HAP-1 (cell line): Measurements from ENCODE around the gene SMPD1.
"Not testable (repeated sequence)": the region's sequence is repeated elsewhere in the genome, so short reads cannot be mapped to it uniquely, and the experiment has no call there.

Experiments used
- DNase-seq, 2 experiments: peaks; one replicate each; pipeline ENCODE4 v3.0.0-alpha.2; 2016 to 2020; ENCODE audit warnings: low spot score in 2 of 2
- H3K27me3 ChIP-seq: fragments of 250-450 bp; sonication (Bioruptor Pico); 2 replicates; pipeline ENCODE4 v1.5.1; 2020; ENCODE audit warnings: low read depth, mild to moderate bottlenecking, moderate library complexity
- H3K36me3 ChIP-seq: fragments of 250-450 bp; sonication (Bioruptor Pico); replicated peaks from 2 replicates; pipeline ENCODE4 v1.5.1; 2020; ENCODE audit warnings: mild to moderate bottlenecking
- H3K4me1 ChIP-seq: fragments of 250-450 bp; sonication (Bioruptor Pico); 2 replicates; pipeline ENCODE4 v1.5.1; 2020; ENCODE audit warnings: mild to moderate bottlenecking
- H3K4me3 ChIP-seq: fragments of 250-450 bp; sonication (Bioruptor Pico); 2 replicates; pipeline ENCODE4 v1.5.1; 2020; ENCODE audit warnings: mild to moderate bottlenecking, moderate library complexity
- H3K9me3 ChIP-seq: fragments of 250-450 bp; sonication (Bioruptor Pico); 2 replicates; pipeline ENCODE4 v1.5.1; 2020; ENCODE audit warnings: mild to moderate bottlenecking, moderate library complexity
- in situ Hi-C: fragments of 300-500 bp; cut with MboI; formaldehyde crosslinking; loops from 3 replicates; pipeline ENCODE4 v1.14.3; 2020; ENCODE audit warnings: low sequenced_read_pairs, inconsistent platforms, mixed read lengths

The SMPD1 gene

DNA sequence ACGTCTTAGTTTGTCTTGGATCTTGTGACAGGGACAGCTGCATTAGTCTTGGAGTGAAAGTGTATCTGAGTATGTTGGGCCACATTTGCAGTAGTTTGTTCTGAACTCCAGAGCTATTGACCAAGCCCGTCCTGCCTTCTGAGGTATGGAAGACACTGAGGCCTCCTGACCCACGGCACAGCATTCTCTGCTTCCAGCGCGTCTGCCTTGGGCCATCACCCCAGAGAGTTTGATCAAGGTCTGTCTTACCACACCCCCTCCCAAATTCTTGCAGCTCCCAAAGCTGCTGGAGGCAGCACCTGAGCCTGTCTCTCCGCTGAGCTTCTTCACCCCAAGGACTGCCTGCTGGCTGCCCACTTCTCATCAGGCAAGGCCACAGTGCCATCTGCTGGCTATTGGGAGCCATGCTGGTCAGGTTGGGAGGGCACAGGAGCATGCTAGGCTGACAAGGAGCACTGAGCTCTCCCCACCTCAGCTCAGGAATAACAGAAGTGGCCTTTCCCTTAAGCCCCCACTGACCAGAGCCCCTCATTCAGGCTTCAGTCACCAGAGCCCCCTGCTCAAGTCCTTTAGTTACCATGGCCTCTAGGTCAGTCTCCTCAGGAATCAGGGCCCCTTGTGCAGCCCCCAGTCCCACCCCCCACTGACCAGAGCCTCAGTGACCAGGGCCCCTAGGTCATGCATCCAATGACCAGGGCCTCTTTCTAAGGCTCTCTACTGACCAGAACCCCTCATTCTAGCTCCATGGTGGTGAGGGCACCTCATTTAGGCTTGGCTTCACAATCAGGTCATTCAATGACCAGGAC lies 27.2 kb upstream of the SMPD1 start:
- no peaks in the 10 kb centered on the region for H3K36me3 ChIP-seq
- no peaks in the 10 kb centered on the region for H3K9me3 ChIP-seq
- in situ Hi-C loops, result no loop called here
- H3K4me1 ChIP-seq, result no peaks in the 10 kb centered on the region
- DNase-seq, result peak; percentile 63 to 84
- no peaks in the 10 kb centered on the region for H3K27me3 ChIP-seq
- no peak overlapping the region for H3K4me3 ChIP-seq

DNA sequence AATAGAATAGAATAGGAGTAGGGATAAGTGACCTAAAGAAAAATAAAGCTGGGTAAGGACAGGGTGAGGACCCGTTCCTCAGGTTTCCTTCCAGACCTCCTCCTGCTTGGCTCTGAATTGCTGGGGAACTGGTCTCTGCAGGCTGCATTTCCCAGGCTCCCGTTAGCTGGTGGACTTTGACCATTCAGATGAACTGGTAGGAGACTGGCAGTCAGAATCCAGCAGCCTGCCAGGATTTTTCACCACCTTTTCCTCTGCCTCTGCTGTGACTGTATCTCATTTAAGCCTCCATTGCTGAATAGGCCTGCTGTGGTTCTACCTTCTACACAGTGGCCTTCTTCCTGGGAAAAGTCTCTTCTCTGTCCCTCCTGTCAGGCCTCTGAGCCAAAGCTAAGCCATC lies 24.6 kb upstream of the SMPD1 start:
- in situ Hi-C loops, result no loop called here
- Histone ChIP-seq H3K9me3 (no peaks in the 10 kb centered on the region), H3K4me3 (no peak overlapping the region)

DNA sequence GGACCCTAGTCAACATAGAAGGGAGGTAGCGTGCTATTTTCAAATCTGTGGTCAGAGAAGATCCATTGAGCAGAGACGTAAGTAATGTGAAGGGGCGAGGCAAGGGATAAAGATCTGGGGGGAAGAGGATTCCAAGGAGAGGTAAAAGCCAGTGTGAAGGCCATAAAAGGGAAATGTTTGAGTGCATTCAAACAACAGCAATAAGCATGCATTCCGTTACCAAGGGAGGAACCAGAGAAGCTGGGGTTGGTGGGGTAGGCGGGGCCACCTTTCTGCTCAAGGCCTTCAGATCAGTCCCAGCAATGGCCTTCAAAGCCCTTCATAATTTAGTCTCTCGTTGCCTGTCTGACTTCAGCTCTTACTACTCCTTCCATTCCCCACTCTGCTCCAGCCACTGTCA lies 18.4 kb upstream of the SMPD1 start:
- H3K27me3 ChIP-seq, result no peaks in the 10 kb centered on the region
- DNase-seq, result peak in 1 of 2 experiments; percentile 33
- in situ Hi-C loops, result loop anchor here (10.0 kb wide), 1 partner anchor 133 kb away; no protein-coding TSS in a partner anchor

More for the DNA sequence above, 24.6 kb upstream of the SMPD1 start:
- Histone ChIP-seq H3K36me3 (no peaks in the 10 kb centered on the region), H3K27me3 (no peaks in the 10 kb centered on the region), H3K4me1 (no peaks in the 10 kb centered on the region)
- no peak for DNase-seq

DNA sequence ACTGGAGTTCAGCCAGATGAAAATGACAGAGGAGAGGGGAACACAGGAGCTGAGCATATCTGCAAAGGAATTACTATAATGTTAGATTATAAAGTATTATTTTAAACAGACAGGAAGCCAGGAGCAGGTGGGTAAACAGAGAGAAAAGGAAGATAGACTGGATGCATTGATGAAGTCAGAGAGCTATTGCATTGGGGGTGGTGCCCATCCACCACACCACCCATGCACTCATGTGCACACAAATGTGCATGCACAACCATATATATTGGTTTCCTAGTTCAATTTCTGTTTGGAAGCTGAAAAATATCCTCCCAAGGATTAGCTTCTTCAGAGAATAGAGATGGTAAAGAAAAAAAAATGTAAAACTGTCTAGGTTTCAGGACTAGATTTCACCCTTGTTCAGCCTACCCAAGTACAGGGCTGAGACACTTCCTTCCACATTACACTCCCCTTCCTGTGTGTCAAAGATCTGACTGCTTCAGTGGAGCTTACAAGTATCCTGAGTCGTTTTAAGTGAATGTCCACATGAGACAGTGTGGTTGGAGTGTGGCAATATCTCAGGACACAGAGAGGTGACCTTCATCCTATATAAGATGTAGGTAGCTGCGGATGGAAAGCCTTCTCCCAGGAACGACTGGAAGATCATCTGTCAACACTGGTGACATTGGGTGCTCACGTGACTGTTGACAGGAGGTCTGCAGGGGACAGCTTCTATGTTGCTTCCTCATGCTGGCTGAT lies 12.2 kb upstream of the SMPD1 start:
- no peak overlapping the region for H3K4me3 ChIP-seq
- H3K4me1 ChIP-seq, result peaks cover 4% of the 10 kb centered on the region
- no peaks in the 10 kb centered on the region for H3K9me3 ChIP-seq
- DNase-seq, result no peak
- in situ Hi-C loops, result loop anchor here (10.0 kb wide), 1 partner anchor 127 kb away; no protein-coding TSS in a partner anchor
- no peaks in the 10 kb centered on the region for H3K27me3 ChIP-seq
- no peaks in the 10 kb centered on the region for H3K36me3 ChIP-seq

More for the DNA sequence above, 18.4 kb upstream of the SMPD1 start:
- Histone ChIP-seq H3K4me3 (no peak overlapping the region), H3K36me3 (no peaks in the 10 kb centered on the region), H3K4me1 (no peaks in the 10 kb centered on the region), H3K9me3 (no peaks in the 10 kb centered on the region)

DNA sequence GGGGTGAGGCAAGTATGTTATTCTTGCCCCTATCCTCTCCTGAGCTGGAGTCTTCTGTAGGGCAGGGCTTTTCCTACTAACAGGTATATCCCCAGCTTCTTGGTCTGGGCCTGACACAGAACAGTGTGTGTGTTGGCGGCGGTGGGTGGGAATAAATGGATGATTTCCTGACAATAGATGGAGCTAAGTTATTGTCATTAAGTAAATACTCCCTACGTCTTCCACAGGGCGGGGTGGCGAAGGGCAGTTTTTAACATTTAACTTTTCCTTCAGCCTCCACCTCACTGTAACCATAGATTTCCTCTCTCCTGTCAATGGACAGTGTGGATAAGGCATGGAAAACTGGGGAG lies 11.7 kb upstream of the SMPD1 start:
- Histone ChIP-seq H3K27me3 (no peaks in the 10 kb centered on the region), H3K4me1 (peaks cover 4% of the 10 kb centered on the region), H3K9me3 (no peaks in the 10 kb centered on the region), H3K36me3 (no peaks in the 10 kb centered on the region), H3K4me3 (no peak overlapping the region)
- in situ Hi-C loops, result loop anchor here (10.0 kb wide), 1 partner anchor 126 kb away; no protein-coding TSS in a partner anchor
- DNase-seq, result no peak

DNA sequence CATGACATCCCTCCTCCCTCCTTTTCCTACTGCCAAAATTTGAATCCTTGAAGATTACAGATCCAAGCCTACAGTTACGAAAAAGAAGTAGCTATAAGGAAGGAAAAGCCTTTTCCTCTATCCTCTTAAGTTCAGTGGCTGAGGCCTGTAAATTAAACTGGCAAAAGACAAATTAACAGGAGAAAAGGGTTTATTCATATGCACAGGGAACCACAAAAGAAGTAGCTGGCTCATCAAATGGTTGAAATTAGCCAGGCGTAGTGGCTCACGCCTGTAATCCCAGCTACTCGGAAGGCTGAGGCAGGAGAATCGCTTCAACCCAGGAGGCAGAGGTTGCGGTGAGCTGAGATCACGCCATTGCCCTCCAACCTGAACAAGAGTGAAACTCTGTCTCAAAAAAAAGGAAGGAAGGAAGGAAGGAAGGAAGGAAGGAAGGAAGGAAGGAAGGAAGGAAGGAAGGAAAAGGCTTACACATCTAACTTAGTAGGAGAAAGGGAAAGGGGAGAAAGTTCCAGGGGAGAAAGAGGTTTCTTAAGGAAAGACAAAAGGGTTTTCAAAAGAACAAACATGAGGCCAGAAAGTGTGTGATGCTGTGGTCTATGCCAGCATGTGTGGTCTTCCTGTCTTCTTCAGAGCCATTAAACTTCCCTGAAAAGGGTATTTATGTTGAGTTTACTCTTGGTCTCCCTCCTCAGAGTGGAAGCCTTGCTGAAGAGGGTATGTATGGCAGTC lies 5.1 kb upstream of the SMPD1 start:
- Histone ChIP-seq H3K27me3 (no peaks in the 10 kb centered on the region), H3K4me1 (peaks cover 50% of the 10 kb centered on the region)
- in situ Hi-C loops, result no loop called here

DNA sequence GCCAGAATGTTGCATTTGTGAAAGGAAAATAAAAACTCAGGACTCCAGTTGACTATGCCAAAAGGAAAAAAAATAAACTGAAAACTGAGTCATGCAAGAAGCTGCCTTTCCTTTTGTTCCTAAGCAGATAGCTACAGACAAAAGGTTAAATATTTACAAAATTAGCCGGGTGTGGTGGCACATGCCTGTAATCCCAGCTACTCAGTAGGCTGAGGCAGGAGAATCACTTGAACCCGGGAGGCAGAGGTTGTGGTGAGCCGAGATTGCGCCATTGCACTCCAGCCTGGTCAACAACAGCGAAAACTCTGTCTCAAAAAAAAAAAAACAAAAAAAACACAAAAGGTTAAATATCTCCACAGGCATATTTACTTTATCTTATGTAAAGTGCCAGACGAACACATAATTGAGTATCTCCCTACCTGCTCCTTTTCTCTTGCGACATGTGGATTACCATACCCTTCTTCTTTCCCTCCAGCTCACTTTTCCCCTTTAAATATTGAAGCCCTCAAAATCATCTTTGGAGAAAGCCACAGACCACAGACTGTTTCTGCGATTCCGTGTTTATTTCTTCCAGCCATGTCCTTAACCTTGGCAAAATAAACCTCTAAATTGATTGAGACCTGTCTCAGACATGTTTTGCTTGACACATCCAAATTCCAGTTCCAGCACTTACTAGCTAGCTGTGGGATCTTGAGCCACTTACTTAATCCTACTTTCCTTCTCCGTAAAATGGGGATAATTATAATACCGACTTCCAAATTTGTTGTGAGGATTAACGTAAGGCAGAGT lies 2.3 kb upstream of the SMPD1 start:
- Histone ChIP-seq H3K4me3 (no peak overlapping the region), H3K4me1 (peaks cover 46% of the 10 kb centered on the region), H3K27me3 (no peaks in the 10 kb centered on the region), H3K9me3 (no peaks in the 10 kb centered on the region), H3K36me3 (no peaks in the 10 kb centered on the region; the same call in 1 of the 2 replicates)
- in situ Hi-C loops, result no loop called here
- DNase-seq, result peak in 1 of 2 experiments; percentile 24

More for the DNA sequence above, 5.1 kb upstream of the SMPD1 start:
- Histone ChIP-seq H3K4me3 (no peak overlapping the region), H3K36me3 (no peaks in the 10 kb centered on the region), H3K9me3 (no peaks in the 10 kb centered on the region)
- peak; percentile 65 to 85 for DNase-seq

DNA sequence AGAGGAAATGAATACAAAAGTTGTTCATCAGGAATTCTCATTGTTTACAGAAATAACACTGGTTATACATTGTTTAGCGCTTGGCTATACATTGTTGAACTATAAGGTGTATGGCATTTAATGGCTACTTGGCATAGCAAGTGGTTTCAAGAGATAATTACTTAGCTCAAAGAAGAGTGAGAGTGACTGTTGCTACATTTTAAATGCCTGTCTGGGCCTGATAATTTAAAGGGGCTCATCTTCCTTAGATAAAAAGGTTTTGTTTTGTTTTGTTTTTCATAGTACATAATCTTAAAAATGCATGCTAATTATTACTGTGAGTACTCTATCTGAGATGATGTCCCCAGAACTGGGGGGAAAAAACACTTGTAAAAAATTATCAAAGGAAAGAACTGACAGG lies 1.5 kb upstream of the SMPD1 start:
- Histone ChIP-seq H3K4me3 (no peak overlapping the region; the same call in 1 of the 2 replicates), H3K27me3 (no peaks in the 10 kb centered on the region), H3K36me3 (no peaks in the 10 kb centered on the region; the same call in 1 of the 2 replicates), H3K9me3 (no peaks in the 10 kb centered on the region), H3K4me1 (peaks cover 46% of the 10 kb centered on the region)
- no peak for DNase-seq
- in situ Hi-C loops, result no loop called here

DNA sequence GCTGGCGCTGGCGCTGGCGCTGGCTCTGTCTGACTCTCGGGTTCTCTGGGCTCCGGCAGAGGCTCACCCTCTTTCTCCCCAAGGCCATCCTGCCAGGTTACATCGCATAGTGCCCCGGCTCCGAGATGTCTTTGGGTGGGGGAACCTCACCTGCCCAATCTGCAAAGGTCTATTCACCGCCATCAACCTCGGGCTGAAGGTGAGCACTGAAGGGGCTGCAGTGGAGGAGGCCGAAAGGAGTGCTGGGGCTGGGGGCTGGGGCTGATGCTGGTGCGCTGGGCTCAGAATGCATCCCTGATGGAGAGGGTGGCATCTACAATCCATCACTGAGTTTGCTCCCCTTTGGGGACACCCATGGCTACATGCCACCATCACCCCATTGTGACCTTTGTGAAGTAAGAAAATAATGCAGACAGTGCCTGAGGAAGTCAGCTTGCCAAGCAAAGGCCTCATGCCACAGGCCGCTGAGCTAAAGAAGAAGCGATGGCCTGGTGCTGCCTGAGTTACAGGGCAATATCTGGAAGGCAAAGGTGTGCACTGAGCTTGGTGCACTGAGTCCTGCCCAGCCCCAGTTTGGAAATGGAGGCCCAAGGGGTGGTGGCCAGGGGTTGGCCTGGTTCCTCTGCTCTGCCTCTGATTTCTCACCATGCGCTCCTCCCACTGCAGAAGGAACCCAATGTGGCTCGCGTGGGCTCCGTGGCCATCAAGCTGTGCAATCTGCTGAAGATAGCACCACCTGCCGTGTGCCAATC lies 620 bp downstream of the SMPD1 start:
- peak overlapping the region; percentile 82 for H3K4me3 ChIP-seq
- peaks cover 34% of the 10 kb centered on the region for H3K4me1 ChIP-seq
- H3K36me3 ChIP-seq, result no peaks in the 10 kb centered on the region; the same call in 1 of the 2 replicates
- DNase-seq, result no peak
- no peaks in the 10 kb centered on the region for H3K9me3 ChIP-seq
- H3K27me3 ChIP-seq, result no peaks in the 10 kb centered on the region
- in situ Hi-C loops, result no loop called here

DNA sequence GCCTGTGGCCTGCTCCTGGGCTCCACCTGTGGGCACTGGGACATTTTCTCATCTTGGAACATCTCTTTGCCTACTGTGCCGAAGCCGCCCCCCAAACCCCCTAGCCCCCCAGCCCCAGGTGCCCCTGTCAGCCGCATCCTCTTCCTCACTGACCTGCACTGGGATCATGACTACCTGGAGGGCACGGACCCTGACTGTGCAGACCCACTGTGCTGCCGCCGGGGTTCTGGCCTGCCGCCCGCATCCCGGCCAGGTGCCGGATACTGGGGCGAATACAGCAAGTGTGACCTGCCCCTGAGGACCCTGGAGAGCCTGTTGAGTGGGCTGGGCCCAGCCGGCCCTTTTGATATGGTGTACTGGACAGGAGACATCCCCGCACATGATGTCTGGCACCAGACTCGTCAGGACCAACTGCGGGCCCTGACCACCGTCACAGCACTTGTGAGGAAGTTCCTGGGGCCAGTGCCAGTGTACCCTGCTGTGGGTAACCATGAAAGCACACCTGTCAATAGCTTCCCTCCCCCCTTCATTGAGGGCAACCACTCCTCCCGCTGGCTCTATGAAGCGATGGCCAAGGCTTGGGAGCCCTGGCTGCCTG lies 1.4 kb downstream of the SMPD1 start:
- DNase-seq, result no peak
- H3K9me3 ChIP-seq, result no peaks in the 10 kb centered on the region
- H3K4me1 ChIP-seq, result peaks cover 28% of the 10 kb centered on the region
- no peaks in the 10 kb centered on the region; the same call in 1 of the 2 replicates for H3K36me3 ChIP-seq
- no peaks in the 10 kb centered on the region for H3K27me3 ChIP-seq
- in situ Hi-C loops, result no loop called here
- H3K4me3 ChIP-seq, result no peak overlapping the region

DNA sequence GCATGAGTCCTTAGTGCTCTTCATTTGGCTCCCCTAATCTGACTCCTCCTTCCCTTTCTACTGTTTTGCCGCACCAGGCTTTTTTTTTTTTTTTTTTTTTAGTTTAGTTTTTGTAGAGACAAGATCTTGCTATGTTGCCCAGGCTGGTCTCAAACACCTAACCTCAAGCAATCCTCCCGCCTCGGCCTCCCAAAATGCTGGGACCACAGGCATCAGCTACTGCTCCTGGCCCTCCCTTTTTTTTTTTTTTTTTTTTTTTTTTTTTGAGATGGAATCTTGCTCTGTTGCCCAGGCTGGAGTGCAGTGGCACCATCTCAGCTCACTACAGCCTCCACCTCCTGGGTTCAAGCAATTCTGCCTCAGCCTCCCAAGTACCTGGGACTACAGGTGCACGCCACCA lies 2.0 kb downstream of the SMPD1 start:
- in situ Hi-C loops, result not testable (repeated sequence)

DNA sequence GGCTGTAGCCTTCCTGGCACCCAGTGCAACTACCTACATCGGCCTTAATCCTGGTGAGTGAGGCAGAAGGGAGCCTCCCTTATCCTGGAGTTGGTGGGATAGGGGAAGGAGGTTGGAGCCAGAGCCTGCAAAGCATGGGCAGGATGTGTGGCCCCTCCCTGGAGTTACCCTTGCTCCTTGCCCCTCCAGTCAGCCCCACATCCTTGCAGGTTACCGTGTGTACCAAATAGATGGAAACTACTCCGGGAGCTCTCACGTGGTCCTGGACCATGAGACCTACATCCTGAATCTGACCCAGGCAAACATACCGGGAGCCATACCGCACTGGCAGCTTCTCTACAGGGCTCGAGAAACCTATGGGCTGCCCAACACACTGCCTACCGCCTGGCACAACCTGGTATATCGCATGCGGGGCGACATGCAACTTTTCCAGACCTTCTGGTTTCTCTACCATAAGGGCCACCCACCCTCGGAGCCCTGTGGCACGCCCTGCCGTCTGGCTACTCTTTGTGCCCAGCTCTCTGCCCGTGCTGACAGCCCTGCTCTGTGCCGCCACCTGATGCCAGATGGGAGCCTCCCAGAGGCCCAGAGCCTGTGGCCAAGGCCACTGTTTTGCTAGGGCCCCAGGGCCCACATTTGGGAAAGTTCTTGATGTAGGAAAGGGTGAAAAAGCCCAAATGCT lies 3.9 kb downstream of the SMPD1 start:
- no peak for DNase-seq
- H3K4me1 ChIP-seq, result peaks cover 6% of the 10 kb centered on the region
- in situ Hi-C loops, result no loop called here
- no peaks in the 10 kb centered on the region for H3K27me3 ChIP-seq
- no peaks in the 10 kb centered on the region; the same call in none of the 2 replicates for H3K36me3 ChIP-seq
- H3K4me3 ChIP-seq, result no peak overlapping the region
- no peaks in the 10 kb centered on the region for H3K9me3 ChIP-seq

More for the DNA sequence above, 2.0 kb downstream of the SMPD1 start:
- not testable (repeated sequence) for H3K27me3 ChIP-seq, H3K4me3 ChIP-seq, DNase-seq, H3K36me3 ChIP-seq, H3K9me3 ChIP-seq
- peaks cover 25% of the 10 kb centered on the region for H3K4me1 ChIP-seq
